Activated T-cell treated with anti-CD3 and anti-CD28 coated beads, Interleukin-2, amount 50 U/mL, for 1 hour (primary cell): ENCODE data around the gene ZNFX1.

Source experiments
- DNase-seq: peaks from one replicate; pipeline ENCODE4 v3.0.0-alpha.2; 2020

ZNFX1 gene

DNA sequence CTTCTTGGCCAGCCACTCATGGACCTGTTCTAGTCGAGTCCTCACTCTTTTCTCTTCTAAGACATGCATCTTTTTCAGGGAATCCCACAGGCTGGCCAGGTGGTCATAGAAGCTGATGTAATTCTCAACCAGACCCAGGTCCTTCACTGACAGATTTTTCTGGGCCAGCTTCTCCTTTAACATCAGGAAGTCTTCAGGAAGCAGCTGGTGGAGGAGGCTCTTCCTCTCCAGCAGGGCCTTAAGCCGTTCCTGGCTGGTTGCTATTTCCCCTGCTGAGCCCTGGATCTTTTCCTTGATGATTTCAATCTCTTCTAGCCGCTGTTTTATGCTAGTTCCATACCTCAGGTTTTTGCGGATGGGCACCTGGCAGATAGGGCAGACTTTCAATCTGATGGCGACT is 30.1 kb downstream of the ZNFX1 start:
- no peak for DNase-seq

DNA sequence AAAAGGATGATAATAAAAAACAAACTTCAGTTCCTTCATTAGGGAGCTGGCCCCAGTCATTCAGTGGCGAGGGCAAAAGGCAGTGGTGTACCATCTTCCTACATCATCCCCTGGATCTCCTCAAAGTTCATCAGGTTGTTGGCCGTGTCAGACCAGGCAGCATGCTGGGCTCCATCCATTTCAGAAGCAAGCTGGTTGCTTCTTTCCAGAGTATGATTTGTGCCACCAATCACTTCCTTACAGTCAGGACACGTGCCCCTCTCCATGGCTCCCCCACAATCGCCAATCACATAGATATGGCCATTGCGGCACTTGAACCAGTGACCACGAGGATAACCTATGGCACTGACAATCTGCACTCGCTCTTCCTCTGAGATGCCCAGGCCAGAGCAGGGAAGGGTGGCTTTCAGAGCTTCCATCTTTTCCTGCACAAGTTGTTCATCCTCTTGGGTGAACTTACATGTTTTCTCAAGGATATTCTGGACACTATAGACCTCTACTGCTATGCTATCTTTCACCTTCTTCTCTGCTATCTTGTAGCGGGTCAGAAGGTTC is 30.6 kb downstream of the ZNFX1 start:
- DNase-seq = no peak

DNA sequence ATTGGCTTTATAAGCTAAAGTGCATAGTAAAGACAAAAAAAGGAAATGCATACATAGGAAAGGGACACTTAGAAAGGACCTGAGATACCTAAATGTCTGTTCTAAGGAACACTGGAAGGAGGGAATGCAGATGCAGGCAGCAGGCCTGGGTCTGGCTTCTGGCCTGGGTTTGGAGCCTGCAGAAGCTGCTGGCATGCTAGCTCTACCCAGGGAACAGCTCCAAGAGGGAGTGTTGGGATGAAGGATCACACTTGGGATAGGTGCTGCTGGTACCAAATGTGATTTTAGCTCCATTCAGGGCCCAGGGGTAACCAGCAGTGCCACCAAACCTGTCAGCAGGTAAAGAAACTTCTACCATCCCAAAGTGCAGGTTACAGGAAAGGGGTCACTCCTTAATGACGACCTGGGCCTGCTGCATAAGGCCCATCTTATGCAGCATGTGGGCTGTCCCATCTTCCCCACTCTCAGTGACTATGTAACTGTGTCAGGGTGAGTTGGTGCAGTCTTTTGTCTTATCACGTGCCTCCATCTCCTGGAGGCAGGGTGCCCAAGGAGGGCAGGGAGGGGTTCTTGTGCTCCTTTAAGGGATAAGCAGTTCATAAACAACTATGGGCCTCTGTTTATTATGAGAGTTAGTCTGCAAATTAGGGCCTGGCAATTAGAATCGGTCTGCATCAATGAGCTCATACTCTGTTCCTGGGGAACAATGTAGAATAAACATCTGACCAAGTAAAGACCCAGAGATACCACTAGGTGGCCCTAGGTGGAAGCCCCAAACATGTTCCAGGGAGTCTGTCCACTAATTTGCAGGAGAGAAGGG is 31.7 kb downstream of the ZNFX1 start:
- DNase-seq = no peak

DNA sequence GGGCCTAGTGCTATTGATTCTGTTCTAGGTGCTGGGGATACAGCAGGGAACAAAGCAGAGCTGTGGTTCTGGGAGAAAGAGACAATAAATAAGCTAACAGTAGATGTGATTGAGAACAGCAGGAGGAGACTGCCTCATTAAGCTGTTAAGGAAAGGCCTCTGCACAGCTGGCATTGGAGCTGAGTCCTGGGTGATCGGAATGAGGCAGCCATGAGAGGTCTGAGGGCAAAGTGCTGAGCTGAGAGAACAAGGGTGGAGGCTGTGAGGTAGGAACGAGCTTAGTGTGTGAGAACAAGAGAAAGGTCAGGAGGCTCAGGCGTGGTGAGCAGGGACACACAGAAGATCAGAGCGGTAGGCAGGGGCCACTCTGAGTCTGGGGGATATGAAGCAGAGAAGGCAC is 40.3 kb downstream of the ZNFX1 start:
- DNase-seq = no peak

DNA sequence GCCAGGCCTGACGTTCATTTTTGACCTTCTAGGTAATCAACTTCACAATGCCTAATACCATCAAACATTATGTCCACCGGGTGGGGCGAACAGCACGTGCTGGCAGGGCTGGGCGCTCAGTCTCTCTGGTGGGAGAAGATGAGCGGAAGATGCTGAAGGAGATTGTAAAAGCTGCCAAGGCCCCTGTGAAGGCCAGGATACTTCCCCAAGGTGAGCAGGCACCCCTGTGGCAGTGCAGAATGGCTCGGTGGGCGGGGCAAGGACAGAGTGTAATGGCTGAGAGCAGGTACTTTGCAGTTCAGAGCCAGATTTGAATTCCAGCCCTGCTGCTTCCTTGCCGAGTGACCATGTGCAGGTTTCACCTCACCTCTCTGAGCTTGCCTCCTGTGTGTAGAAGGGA is 41.6 kb downstream of the ZNFX1 start:
- no peak for DNase-seq

DNA sequence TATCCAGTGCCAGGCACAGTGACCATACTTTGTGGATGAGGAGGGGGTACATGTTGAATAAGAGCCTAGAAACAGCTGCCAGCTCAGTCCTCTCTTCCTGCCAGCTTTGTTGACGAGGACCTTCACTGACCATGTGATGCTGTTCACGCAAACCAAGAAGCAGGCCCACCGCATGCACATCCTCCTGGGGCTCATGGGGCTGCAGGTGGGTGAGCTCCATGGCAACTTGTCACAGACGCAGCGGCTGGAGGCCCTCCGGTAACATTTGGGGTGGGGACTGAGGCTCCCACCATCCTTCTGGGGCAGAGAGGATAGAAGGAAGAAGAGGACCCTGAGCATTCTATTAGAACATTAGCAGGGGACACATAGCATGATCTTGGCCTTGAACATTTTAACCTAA is 43.0 kb downstream of the ZNFX1 start:
- DNase-seq = no peak

DNA sequence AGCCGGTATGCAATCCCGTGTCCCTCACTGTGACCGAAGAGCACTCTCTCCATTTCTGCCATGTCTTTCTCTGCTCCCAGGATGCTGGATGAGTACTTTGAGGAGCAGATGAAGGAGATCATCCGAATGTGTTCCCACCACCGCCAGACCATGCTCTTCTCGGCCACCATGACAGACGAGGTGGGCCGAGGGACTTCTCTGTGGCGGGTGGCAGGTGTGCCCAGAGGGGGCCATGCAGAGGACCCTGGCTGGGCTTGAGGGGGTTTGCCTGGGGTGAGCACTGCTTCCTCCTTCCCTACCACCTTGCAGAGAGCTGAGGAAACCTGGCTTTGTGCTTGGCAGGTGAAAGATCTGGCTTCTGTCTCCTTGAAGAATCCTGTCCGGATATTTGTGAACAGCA is 44.6 kb downstream of the ZNFX1 start:
- DNase-seq = no peak

DNA sequence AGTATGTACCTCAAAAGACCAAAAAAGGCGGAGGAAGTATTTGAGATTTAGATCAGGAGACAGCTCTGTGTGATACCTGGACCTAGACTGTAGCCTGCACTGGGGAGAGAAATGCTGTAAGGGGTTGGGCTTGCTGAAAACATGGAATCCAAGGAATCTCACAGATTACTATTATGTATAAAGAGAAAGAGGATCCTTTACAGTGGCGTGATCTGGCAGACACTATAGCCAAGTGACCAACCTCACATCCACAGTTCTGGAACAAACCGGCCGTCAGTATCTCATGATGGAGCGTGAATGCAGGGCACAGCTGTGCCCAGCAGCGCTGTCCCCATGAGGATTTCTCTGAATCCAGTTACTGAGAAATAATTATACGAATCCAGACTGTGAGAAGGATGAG is 46.4 kb downstream of the ZNFX1 start:
- no peak for DNase-seq

DNA sequence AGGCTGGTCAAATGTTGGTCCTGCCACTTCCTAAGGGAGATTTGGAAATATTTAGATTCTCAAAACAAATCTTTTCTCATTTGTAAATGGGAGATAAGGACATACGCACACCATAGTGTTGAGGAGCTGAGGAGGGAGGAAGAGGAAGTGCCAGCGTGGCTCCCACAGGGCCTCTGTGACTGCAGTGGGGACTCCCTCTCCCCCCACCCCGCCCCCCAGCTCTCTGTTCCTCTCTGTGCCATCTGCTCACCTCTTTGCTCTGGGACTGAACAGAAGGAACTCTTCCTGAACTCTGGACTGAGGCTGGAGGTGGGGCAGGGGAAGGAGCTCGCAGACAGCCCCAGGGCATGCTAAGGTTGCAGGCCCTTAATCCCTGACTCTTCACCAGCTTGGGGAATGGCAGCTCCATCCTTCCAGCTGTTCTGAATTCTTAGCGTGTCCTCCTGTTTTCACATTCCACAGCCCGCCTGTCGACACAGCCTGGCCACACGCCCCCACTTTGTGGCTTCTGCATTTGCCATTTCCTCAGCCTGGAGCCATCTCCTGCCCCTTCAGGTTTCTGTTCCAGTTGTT is 47.2 kb downstream of the ZNFX1 start:
- no peak for DNase-seq

DNA sequence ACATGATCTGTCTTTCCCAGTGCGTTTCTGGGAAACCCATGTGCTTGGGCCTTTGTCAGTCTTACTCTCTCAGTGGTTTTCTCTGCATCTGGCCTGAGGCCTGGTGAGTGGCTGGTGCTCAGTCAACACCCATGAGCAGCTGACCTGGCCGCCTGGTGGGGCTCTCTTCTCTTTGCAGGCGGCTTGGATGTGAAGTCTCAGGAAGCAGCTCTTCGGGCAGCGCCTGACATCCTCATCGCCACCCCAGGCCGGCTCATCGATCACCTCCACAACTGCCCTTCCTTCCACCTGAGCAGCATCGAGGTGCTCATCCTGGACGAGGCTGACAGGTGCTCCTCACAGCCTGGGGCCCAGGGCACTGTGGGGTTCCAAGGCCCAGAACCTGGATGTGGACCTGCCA is 47.8 kb downstream of the ZNFX1 start:
- DNase-seq = no peak

DNA sequence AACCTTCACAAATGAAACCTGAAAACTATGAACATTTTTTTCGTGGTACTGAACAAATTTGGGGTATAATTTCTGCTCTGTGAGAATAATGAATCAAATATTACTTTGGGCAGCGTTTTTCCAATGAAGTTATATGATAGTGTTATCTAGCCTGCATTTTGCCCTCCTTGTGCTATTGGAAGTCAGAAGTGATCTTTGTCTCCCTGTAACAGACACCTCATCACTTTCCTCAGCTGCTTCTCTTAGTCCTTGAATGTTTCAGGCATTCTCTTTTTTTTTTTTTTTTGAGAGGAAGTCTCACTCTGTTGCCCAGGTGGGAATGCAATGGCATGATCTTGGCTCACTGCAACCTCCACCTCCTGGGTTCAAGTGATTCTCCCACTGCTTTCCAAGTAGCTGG is 48.5 kb downstream of the ZNFX1 start:
- no peak for DNase-seq

DNA sequence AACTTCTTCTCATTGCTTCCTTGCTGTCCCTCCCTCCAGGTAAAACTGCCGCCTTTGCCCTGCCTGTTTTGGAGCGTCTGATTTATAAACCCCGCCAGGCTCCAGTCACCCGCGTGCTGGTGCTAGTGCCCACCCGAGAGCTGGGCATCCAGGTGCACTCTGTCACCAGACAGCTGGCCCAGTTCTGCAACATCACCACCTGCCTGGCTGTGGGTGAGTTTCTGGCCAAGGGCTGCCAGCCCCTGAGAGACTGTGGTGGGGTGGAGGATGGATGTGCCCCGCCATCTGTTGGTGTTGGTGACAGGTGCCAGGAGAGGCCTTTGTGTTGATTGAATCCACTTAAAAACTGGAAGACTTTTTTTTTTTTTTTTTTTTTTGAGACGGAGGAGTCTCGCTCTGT is 49.2 kb downstream of the ZNFX1 start:
- no peak for DNase-seq

DNA sequence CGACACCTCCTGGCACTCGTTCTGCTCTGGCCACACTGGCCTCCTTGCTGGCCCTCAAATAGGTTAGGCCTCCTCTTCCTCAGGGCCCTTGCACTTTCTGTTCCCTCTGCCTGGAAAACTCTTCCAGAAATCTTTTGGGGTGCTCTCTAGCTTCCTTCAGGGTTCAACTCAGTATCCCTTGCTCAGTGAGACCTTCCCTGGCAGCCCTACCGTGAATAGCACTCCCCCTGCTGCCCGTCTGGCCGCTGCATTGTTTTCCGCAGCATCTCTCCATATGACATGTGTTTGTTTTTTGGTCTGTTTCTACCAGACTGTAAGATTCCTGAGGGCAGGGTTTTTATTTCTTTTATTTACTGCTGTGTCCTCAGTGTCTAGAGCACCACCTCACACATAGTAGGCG is 52.0 kb downstream of the ZNFX1 start:
- no peak for DNase-seq

DNA sequence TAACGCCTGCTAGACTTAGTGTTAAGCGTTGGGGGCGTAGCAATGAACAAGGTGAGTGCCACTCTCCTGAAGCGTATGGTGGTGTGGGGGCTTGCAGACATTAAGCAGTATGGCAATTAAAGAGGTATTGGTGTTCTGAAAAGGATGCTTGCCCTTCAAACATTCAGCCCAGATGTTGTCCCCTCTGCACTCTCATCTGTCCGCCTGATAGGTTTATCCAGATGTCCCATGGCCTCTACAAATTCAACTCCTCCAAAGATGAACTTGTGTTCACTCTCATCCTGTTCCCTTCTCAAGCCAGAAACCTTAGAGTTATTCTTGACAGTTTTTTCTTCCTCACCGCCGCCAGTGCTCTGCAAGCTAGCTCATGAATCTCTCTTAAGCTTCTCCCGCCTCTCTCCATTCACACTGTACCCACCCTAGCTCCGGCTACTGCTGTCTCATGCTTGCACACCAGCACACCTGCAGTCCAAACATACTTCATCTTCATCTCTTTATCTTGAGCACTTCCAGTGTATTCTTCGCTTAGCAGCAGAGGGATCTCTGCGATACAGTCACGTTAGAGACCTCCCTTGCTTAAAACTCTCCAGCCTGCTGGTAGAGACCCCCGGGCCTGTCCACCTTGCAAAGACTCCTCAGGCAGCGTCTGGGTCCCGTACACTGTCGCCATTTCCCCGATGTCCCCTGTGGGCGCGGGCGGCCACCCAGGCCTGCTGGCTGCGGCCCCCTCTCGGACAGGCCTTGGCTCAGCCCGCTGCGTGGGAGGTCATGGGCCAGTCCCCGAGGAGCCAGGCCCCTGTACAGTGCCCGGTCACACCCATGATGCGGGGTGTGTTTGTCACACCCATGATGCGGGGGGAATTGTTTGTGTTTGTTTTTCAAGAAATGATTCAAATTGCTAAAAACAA is 57.7 kb downstream of the ZNFX1 start:
- DNase-seq = no peak

DNA sequence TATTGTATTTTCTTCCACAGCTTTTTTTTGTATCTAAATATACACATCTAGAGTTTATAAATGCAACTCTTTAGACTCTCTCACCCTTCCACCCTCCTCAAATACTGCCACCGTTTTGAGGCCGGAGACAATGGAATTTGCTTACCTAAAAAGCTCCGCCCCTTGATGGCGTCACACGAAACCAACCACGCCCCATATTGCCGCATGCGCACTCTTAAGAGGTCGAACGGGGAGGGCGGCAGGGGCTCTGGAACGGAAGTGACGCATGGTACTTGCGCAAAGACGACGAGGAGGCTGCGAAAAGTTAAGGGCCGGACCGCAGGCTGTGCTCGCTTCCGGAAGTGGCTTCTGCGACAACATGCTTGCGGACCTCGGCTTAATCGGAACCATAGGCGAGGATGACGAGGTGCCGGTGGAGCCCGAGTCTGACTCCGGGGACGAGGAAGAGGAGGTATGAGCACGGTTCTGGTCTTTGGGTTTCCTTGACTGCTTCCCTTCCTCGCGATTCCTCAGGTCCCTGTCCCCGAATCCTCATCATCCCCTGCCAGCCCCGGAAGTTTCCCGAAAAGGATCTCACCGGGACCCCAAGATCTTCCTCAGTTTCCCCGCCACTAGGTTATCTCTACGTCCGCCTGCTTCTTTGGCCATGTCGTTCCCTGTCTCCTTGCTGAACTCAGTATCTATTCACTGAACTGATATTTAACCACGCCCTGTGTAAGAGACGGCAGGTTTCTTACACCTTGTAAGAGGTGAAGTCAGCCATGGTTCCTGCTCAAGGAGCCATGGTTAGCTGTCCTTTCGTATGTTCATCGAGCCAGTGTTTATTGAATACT is 58.5 kb downstream of the ZNFX1 start, which contains the start of gene DDX27:
TSS of gene DDX27 (plus strand) at position 326 of the 833 bp plus-strand sequence. CDS start at position 359, 33 bp downstream.
- peak; percentile 97 for DNase-seq

DNA sequence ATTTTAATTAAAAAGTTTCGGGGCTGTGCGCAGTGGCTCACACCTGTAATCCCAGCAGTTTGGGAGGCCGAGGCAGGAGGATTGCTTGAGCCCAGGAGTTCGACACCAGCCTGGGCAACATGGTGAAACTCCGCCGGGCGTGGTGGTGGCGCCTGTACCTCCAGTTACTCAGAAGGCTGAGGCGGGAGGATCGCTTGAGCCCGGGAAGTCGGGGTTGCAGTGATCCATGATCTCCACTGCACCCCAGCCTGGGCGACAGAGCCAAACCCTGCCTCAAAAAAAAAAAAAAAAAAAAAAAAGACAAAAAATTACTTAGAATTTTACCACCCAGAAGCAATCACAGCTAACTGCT is 59.1 kb downstream of the ZNFX1 start:
- peak; percentile 32 for DNase-seq

DNA sequence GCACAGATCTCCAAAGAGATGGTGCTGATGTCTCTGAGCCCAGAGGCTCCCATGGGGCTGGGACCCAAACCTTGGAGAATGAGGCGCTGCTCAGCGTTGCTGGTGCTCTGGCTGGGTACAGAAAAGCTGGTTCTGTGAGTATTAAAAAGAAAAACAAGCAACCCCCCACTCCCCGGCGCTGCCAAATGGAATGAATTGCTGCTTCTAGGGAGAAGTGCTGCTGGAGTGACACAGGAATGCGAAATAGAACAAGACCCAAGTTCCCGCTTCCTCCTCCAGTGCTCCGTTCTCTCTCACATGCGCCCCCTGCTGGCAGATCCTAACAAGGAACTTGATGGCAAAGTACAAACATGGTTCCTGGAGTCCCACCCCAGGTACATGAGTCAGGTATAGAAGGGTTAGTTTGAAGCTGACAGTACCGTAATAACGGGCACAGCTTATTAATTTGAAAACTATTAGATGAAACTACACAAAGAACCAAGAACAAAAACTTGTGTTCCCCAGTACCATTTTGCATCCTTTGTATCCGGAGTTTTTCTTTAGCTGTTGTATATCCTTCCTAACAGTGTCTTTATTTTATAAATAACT is 60.8 kb downstream of the ZNFX1 start:
- DNase-seq = peak; percentile 91

DNA sequence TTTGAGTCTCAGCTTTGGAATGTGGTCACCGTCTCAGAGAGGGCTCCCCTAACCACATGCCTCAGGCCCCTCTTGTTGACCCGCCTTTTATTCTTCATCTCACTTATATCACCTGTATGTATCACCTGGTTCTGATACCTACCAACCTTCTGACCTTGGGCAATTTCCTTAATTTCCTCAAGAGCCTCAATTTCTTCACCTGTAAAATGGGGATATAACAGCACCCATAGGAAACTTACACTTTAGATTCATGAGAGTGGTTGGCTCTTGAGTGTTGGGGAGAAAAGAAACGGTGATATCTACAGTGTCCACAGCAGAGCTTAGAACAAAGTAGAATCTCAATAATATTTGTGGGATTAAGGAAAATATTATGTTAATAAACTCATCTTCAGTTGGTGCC is 62.6 kb downstream of the ZNFX1 start:
- DNase-seq = no peak

DNA sequence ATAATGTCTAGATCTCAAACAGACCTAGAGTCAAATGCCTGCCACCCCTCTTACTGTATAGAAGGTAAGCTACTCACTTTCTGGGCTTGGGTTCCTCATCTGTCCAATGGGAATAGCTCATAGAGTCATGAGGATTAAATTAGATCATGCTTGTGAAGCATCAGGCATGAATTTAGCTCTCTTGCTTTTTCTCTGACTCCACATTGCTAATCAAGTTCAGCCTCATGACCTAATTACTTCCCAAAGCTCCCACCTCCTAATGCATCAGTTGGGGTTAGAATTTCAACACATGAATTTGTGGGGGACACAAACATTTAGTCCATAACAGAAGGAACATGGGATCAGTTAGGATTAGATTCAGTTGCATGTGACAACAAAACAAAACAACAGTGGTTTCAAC is 63.3 kb downstream of the ZNFX1 start:
- DNase-seq = no peak

DNA sequence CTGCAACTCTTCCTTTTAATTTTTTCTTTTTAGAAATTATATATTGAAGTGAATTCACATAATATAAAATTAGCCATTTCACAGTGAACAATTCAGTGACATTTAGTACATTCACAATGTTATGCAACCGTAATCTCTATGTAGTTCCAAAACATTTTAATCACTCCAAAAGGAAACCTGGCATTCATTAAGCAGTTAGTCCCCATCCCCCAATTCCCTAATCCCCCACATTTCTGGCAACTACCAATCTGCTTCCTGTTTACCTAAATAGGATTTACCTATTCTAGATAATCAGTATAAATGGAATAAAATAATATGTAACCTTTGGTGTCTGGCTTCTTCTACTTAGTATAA is 67.1 kb downstream of the ZNFX1 start:
- DNase-seq = no peak

DNA sequence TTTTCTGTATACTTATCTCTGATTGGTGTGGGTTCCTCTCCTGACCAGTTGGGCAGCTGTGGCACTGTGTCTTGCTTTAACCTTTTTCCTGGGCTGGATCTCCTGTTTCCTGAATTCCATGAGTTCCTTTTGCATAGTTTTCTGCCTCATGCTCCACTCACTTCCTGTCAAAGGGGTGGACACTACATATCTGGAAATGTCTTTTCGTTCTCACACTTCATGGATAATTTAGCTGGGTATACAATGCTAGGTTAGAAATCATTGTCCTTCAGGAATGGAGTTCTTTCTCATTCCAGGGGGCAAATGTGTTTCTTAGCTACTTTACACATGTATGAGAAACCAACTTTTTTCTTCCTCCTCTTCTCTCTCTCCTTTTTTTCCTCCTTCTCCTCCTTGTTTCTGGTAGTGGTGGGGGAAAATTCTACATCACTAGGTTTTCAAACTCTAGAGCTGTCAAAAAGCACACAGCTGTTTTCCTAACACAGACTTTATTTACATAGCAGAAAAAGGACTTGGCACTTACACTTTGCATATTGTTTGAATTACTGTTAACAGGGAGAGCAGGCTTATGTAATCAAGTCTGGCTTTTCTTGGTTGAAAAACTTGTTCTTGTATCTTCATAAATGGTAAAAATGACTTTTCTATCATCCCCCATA is 67.6 kb downstream of the ZNFX1 start:
- no peak for DNase-seq

DNA sequence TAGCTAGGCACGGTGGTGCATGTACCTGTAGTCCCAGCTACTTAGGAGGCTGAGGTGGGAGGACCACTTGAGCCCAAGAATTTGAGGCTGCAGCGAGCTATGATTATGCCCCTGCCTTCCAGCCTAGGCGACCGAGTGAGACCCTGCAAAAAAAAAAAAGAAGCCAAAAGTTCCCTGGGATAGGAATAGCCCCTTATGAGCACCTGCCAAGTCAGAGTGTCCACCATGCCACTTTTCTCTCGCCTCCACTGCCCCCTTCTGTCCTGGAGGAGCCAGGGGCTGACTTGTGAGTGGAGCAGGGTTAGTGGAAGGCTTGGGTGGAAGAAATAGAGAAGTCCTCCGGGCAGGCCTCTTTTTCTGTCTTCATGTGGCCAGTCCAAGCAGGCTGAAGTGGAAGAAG is 70.8 kb downstream of the ZNFX1 start:
- DNase-seq = no peak
